H1 (cell line): ENCODE data around the gene SCGB2B2.

ENCODE experiments used
- JUN ChIP-seq: IDR thresholded peaks from 2 replicates; pipeline ENCODE4 v1.6.1; 2011; ENCODE audit warnings: low read depth, mild to moderate bottlenecking, improper control_type of control experiment, low read length
- MAX ChIP-seq: IDR thresholded peaks from 2 replicates; pipeline ENCODE4 v1.6.1; 2012; ENCODE audit warnings: inconsistent platforms
- POLR2A ChIP-seq, 2 experiments: IDR thresholded peaks; 1 replicate in 1 of 2; 2 replicates in 1 of 2; pipeline ENCODE4 v1.6.1; 2011; ENCODE audit warnings: low read depth in 2 of 2, low read length in 2 of 2, mild to moderate bottlenecking in 2 of 2; ENCODE audit errors: control extremely low read depth in 1 of 2
- SP1 ChIP-seq: IDR thresholded peaks from 2 replicates; pipeline ENCODE4 v1.6.1; 2011; ENCODE audit warnings: low read depth, low read length
- TAF1 ChIP-seq: IDR thresholded peaks from 2 replicates; pipeline ENCODE4 v1.6.1; 2011; ENCODE audit warnings: mild to moderate bottlenecking, low read depth, low read length
- YY1 ChIP-seq: IDR thresholded peaks from 2 replicates; pipeline ENCODE4 v1.6.1; 2011; ENCODE audit warnings: low read depth, mild to moderate bottlenecking, low read length

DNA sequence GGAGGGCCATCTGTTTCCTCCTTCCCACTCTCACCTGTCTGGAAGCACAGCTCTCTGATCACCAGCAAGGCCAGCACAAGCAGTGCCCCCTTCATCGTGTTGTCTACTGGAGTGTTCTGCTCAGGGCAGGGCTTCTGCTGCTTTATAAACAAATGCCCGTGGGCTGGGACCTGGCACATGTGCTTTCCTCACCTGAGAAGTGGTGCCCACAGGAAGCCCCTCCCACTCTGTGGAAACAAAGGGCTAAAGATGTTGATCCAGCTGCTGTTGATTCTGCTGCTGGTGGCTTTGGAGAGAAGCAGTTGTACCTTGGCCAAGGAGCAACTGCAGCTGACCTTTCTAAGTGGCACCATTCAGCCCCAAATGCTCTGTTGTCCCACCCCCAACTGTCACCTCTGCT, 30.7 kb upstream of the SCGB2B2 start:
- TF ChIP-seq JUN (no peak), YY1 (no peak), TAF1 (no peak), POLR2A (IDR thresholded peaks at IDR 0.05; ENCODE audit: control extremely low read depth in 1 of 2, low read depth in 2 of 2, low read length in 2 of 2) (no peak), MAX (no peak), SP1 (no peak)
